Lung (tissue), 12 donors: ENCODE measurements around the gene GGN. TPM values are rescaled to one million over a fixed set of nuclear protein-coding genes. Genes with fewer than 3 reads are reported as not detected.

Experiments used
- ATAC-seq: fragments of 200-7000 bp; cut with Tn5 transposase; one replicate; pipeline ENCODE4 v1.9.1; 2020; ENCODE audit warnings: moderate number of reproducible peaks; ENCODE audit not compliant: insufficient read depth, low FRiP score
- DNase-seq, 3 donors: peaks; one replicate each; pipeline ENCODE4 v3.0.0-alpha.2; 2013 to 2017
- H3K27ac ChIP-seq, 2 donors: one replicate each; pipeline ENCODE4 v1.5.1; 2013; ENCODE audit warnings: mild to moderate bottlenecking in 2 of 2, moderate library complexity in 2 of 2, control low read depth in 1 of 2, inconsistent platforms in 1 of 2, low read depth in 1 of 2, low read length in 1 of 2
- H3K27me3 ChIP-seq, 3 donors: one replicate each; pipeline ENCODE4 v1.5.1; 2013; ENCODE audit warnings: low read length in 2 of 3; ENCODE audit not compliant: control insufficient read depth in 3 of 3, insufficient read depth in 3 of 3
- H3K36me3 ChIP-seq, 4 donors: one replicate each; pipeline ENCODE4 v1.5.1; 2013; ENCODE audit warnings: low read length in 4 of 4, mild to moderate bottlenecking in 1 of 4, moderate library complexity in 1 of 4; ENCODE audit not compliant: control insufficient read depth in 4 of 4, insufficient read depth in 4 of 4
- H3K4me1 ChIP-seq, 5 donors: one replicate each; pipeline ENCODE4 v1.5.1; 2013; ENCODE audit warnings: low read length in 5 of 5, mild to moderate bottlenecking in 2 of 5, moderate library complexity in 1 of 5; ENCODE audit not compliant: control insufficient read depth in 5 of 5, insufficient read depth in 5 of 5
- H3K4me3 ChIP-seq: one replicate; pipeline ENCODE4 v1.5.1; 2013; ENCODE audit warnings: mild to moderate bottlenecking, control low read depth, moderate library complexity
- H3K9ac ChIP-seq, 2 donors: one replicate each; pipeline ENCODE4 v1.5.1; 2013; ENCODE audit warnings: low read length in 2 of 2, control low read depth in 1 of 2; ENCODE audit not compliant: insufficient read depth in 1 of 2
- H3K9me3 ChIP-seq, 4 donors: one replicate each; pipeline ENCODE4 v1.5.1; 2013; ENCODE audit warnings: low read length in 3 of 4, mild to moderate bottlenecking in 1 of 4, moderate library complexity in 1 of 4; ENCODE audit not compliant: control insufficient read depth in 4 of 4, insufficient read depth in 3 of 4
- WGBS, 2 donors: extraction: QIAGEN DNeasy Blood & Tissue Kit; methylation state at CpG; one replicate each; pipeline ENCODE4 v1.1.7; 2013; 5-methylcytosine and 5-hydroxymethylcytosine counted together
- polyA plus RNA-seq, 2 donors: library from polyadenylated mRNA; stranded (reverse); fragments of 200-250 nt; gene quantifications; one replicate each; pipeline ENCODE4 v1.2.1, GENCODE V29; 2013
- total RNA-seq, 2 donors: library from RNA; depleted of rRNA in 1 of 2; stranded (reverse); fragments of >200 nt in 1 of 2; gene quantifications; one replicate each; pipeline ENCODE4 v1.2.1, GENCODE V29; 2014 to 2021
- TF ChIP-seq, protein P1 (sequence below): IDR thresholded peaks from 2 replicates; pipeline ENCODE4 v1.5.1; 2012; ENCODE audit warnings: mild to moderate bottlenecking; ENCODE audit errors: control extremely low read depth, extremely low read depth
- donor health status: control.
- donor health status: control.
- donor health status: Bipolar disorder and iron deficiency.
- donor health status: healthy.
- donor health status: DM: yes; HTN: yes; CAD: no.

GGN gene
- total and polyA plus RNA-seq, 4 donors: 0.17 to 0.61 (median 0.38) TPM

DNA sequence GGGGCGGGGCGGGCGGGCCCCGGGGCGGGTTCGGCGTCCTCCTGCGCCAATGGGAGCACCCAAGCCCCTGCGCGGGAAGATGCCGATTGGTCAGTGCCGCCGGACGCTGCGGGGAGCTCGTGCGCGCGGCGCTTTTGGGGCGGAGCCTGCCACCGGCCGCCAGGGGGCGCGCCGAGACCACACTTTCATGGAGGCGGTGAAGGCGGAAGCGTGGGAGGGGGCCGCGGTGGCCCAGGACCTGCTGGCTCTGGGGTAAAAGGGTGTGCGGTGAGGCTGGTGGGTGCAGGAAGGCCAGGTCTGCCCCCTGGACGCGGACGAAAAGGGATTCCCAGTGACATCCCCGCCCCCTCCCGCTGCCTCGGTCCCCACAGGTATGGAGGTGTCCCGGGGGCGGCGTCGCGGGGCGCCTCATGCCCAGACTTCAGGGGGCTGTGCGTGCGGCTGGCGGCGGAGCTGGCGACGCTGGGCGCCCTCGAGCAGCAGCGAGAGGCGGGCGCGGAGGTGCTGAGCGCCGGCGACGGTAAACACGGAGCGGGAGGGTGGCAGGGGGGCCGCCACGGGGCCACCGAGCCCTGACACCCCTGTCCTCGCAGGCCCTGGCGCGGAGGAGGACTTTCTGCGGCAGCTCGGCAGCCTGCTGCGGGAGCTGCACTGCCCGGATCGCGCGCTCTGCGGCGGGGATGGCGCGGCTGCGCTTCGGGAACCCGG lies 15.3 kb upstream of the GGN start, which contains the start of gene FAM98C:
TSS of gene FAM98C (plus strand) at position 127 of the 708 bp plus-strand sequence. CDS start at position 188, 61 bp downstream.
- ATAC-seq: peak; percentile 99

DNA sequence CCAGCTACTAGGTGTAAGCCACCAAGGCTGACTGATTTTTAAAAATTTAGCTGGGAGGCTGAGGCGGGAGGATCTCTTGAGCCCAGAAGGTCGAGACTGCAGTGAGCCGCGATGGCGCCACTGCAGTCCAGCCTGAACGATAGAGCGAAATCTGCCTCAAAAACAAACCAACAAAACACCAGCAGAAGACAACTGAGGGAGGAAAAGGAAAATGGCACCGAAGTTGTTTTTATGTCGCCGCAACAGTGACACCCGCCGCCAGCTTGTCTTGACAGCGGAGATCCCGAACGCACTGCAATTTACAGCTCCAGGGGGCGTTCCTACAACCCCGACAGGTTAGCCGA lies 14.8 kb upstream of the GGN start:
- peaks cover 0 to 2% (median 0%) of the 10 kb centered on the region in 5 donors for H3K4me1 ChIP-seq
- DNase-seq (no peak), ATAC-seq (no peak)
- peaks cover 0 to 2% (median 0%) of the 10 kb centered on the region in 4 donors for H3K9me3 ChIP-seq
- H3K27me3 ChIP-seq: peaks cover 3 to 13% (median 9%) of the 10 kb centered on the region in 3 donors
- H3K4me3 ChIP-seq: no peak overlapping the region
- TF ChIP-seq, protein P1, sequence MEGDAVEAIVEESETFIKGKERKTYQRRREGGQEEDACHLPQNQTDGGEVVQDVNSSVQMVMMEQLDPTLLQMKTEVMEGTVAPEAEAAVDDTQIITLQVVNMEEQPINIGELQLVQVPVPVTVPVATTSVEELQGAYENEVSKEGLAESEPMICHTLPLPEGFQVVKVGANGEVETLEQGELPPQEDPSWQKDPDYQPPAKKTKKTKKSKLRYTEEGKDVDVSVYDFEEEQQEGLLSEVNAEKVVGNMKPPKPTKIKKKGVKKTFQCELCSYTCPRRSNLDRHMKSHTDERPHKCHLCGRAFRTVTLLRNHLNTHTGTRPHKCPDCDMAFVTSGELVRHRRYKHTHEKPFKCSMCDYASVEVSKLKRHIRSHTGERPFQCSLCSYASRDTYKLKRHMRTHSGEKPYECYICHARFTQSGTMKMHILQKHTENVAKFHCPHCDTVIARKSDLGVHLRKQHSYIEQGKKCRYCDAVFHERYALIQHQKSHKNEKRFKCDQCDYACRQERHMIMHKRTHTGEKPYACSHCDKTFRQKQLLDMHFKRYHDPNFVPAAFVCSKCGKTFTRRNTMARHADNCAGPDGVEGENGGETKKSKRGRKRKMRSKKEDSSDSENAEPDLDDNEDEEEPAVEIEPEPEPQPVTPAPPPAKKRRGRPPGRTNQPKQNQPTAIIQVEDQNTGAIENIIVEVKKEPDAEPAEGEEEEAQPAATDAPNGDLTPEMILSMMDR: no peak
- 4 to 5% methylated on average over 18 of the region's 18 CpGs for WGBS, 2 donors
- H3K9ac ChIP-seq: no peak overlapping the region
- H3K36me3 ChIP-seq: peaks cover 0 to 14% (median 12%) of the 10 kb centered on the region in 4 donors
- no peak overlapping the region for H3K27ac ChIP-seq

More for the DNA sequence above, 15.3 kb upstream of the GGN start, which contains the start of gene FAM98C:
- H3K9me3 ChIP-seq: no peaks in the 10 kb centered on the region
- peaks cover 0 to 9% (median 6%) of the 10 kb centered on the region in 3 donors for H3K27me3 ChIP-seq
- 0% methylated on average over 72 to 82 of the region's 82 CpGs for WGBS, 2 donors
- peaks cover 0 to 14% (median 12%) of the 10 kb centered on the region in 4 donors for H3K36me3 ChIP-seq
- peak within 1 kb of the TSS; percentile 14 to 75 for H3K27ac ChIP-seq
- H3K4me3 ChIP-seq: peak within 1 kb of the TSS; percentile 68
- H3K9ac ChIP-seq: peak within 1 kb of the TSS in 1 of 2 donors; percentile 25
- TF ChIP-seq, protein P1: peak; percentile 97
- H3K4me1 ChIP-seq: peaks cover 0 to 2% (median 0%) of the 10 kb centered on the region in 5 donors
- DNase-seq: peak; percentile 98 to 99 (median 98)

DNA sequence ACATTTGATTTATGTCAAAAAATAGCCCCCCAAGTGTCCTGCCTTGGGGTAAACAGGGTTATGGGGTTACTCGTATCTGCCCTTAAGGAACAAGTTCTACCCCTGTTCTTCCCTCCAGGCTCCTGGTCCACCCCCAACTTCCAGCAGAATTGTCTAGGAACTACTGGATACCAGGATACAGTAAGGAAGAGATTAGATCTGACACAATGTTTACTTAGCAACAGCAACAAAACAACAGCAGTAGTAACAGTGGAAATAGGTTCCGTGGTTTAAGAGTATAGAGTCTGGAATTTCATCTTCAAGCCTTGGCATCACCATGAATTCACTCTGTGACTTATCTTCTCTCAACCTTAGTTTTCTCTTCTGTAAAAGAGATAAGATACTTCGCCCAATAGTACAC lies 13.3 kb upstream of the GGN start:
- H3K27ac ChIP-seq: no peak overlapping the region
- no peak for ATAC-seq
- H3K9ac ChIP-seq: no peak overlapping the region
- 69 to 82% methylated on average over 3 of the region's 3 CpGs for WGBS, 2 donors
- H3K4me1 ChIP-seq: peaks cover 0 to 2% (median 0%) of the 10 kb centered on the region in 5 donors
- H3K9me3 ChIP-seq: peaks cover 0 to 2% (median 0%) of the 10 kb centered on the region in 4 donors
- peaks cover 0 to 8% (median 6%) of the 10 kb centered on the region in 4 donors for H3K36me3 ChIP-seq
- peaks cover 9 to 27% (median 13%) of the 10 kb centered on the region in 3 donors for H3K27me3 ChIP-seq
- TF ChIP-seq, protein P1: no peak
- no peak for DNase-seq
- H3K4me3 ChIP-seq: no peak overlapping the region
